NCI-H128 (cell line): ENCODE measurements around the gene KRT35.

ENCODE experiments used
- DNase-seq: peaks from one replicate; lab custom pipeline; 2025; ENCODE audit not compliant: unreplicated experiment; lab: John Stamatoyannopoulos, UW

KRT35 gene

GRCh38 chr17:41481036-41481435 lies at the start of gene KRT35:
KRT35 (minus strand) TSS chr17:41481151; CDS start chr17:41481097, 54 bp downstream.
- DNase-seq = no peak

GRCh38 chr17:41530062-41531048 lies 49.4 kb upstream of the KRT35 start:
- no peak for DNase-seq

- DNase-seq = no peak
Observed at GRCh38 chr17:41529491-41529915, 48.6 kb upstream of the KRT35 start.

GRCh38 chr17:41528959-41529353 lies 48.0 kb upstream of the KRT35 start:
- no peak for DNase-seq

- DNase-seq = no peak
Observed at GRCh38 chr17:41527063-41528023, 46.4 kb upstream of the KRT35 start.

GRCh38 chr17:41524261-41524660 lies 43.3 kb upstream of the KRT35 start:
- no peak for DNase-seq

GRCh38 chr17:41523787-41524186 lies 42.8 kb upstream of the KRT35 start:
- DNase-seq = no peak

GRCh38 chr17:41523225-41523593 lies 42.3 kb upstream of the KRT35 start:
- DNase-seq = no peak

- no peak for DNase-seq
Observed at GRCh38 chr17:41522301-41523224, 41.6 kb upstream of the KRT35 start.

GRCh38 chr17:41521574-41522261 lies 40.8 kb upstream of the KRT35 start:
- no peak for DNase-seq

- DNase-seq = no peak
Observed at GRCh38 chr17:41520821-41521521, 40.0 kb upstream of the KRT35 start.

- DNase-seq = peak; percentile 24
Observed at GRCh38 chr17:41519501-41520224, 38.7 kb upstream of the KRT35 start.

GRCh38 chr17:41518789-41519449 lies 38.0 kb upstream of the KRT35 start, which contains the start of gene KRT15:
KRT15 (minus strand) TSS chr17:41518890; CDS start chr17:41518827, 63 bp downstream.
- no peak for DNase-seq

GRCh38 chr17:41518031-41518430 lies 37.1 kb upstream of the KRT35 start:
- DNase-seq = no peak

- no peak for DNase-seq
Observed at GRCh38 chr17:41516830-41517283, 35.9 kb upstream of the KRT35 start.

- DNase-seq = no peak
Observed at GRCh38 chr17:41516147-41516829, 35.3 kb upstream of the KRT35 start.

- DNase-seq = no peak
Observed at GRCh38 chr17:41513168-41513547, 32.2 kb upstream of the KRT35 start.
